HUES48 (cell line): ENCODE measurements around the gene S1PR5.

Experiments used
- H3K27ac ChIP-seq: one replicate; pipeline ENCODE4 v1.7.0; 2013; ENCODE audit warnings: low read depth, low read length, inconsistent platforms
- H3K27me3 ChIP-seq: 2 replicates; pipeline ENCODE4 v1.6.1; 2013; ENCODE audit warnings: mild to moderate bottlenecking, low read length; ENCODE audit not compliant: control insufficient read depth, insufficient read depth
- H3K36me3 ChIP-seq: 2 replicates; pipeline ENCODE4 v1.6.1; 2013; ENCODE audit warnings: low read length; ENCODE audit not compliant: control insufficient read depth, insufficient read depth
- H3K4me1 ChIP-seq: 2 replicates; pipeline ENCODE4 v1.6.1; 2013; ENCODE audit warnings: mild to moderate bottlenecking, low read length; ENCODE audit not compliant: control insufficient read depth, insufficient read depth
- H3K4me3 ChIP-seq: 2 replicates; pipeline ENCODE4 v1.5.1; 2013; ENCODE audit warnings: mild to moderate bottlenecking, low read depth, low read length
- H3K9ac ChIP-seq: 2 replicates; pipeline ENCODE4 v1.6.1; 2013; ENCODE audit warnings: mild to moderate bottlenecking, low read depth, low read length, moderate library complexity
- H3K9me3 ChIP-seq: 2 replicates; pipeline ENCODE4 v1.6.1; 2013; ENCODE audit warnings: low read length; ENCODE audit not compliant: control insufficient read depth, insufficient read depth

S1PR5 gene

DNA sequence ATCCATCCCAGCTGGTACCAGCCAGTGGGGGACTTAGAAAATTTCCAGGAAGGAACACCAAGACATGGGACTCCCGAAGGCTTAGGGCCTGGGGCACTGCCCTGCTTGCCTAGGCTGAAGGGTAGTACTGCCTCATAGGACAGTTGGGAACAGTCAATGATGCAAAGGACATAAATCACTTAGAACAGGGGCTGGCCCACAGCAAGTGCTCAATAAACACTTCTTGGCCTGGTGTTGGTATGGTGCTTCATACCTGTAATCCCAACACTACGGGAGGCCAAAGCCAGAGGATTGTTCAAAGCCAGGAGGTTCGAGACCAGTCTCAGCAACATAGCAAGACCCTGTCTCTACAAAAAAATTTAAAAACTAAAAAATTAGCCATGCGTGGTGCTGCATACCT is 19.9 kb downstream of the S1PR5 start:
- H3K9ac ChIP-seq = no peak overlapping the region
- peaks cover 17% of the 10 kb centered on the region for H3K4me1 ChIP-seq
- no peaks in the 10 kb centered on the region for H3K27me3 ChIP-seq
- H3K4me3 ChIP-seq = no peak overlapping the region
- H3K27ac ChIP-seq = no peak overlapping the region
- peaks cover 55% of the 10 kb centered on the region for H3K36me3 ChIP-seq
- no peaks in the 10 kb centered on the region for H3K9me3 ChIP-seq

DNA sequence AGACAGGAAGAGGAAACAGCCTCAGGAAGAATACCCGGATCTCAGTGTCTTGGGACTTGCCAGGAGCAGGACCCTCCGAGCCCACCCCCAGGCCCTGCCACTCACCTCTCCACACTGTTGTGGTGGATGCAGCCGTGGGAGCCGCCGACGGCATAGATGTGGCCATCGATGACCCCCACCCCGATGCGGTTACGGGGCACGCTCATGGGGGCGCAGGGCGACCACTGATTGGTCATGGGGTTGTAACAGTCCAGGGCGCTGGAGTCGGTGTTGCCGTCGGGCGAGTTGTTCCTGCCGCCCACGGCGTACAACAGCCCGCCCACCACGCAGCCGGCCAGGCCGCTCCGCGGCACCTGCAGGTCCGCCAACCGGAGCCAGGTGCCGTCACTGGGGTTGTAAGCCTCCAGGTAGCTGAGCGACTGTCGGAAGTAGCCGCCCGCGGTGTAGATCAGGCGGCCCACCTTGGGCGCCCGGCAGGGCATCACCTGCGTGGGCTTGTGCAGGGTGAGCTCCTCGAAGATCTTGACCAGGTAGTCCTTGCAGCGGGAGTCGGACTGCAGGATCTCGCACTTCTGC is 25.7 kb downstream of the S1PR5 start:
- no peaks in the 10 kb centered on the region for H3K4me1 ChIP-seq
- H3K27ac ChIP-seq = no peak overlapping the region
- peaks cover 73% of the 10 kb centered on the region for H3K36me3 ChIP-seq
- no peak overlapping the region for H3K9ac ChIP-seq
- no peaks in the 10 kb centered on the region for H3K9me3 ChIP-seq
- no peak overlapping the region for H3K4me3 ChIP-seq
- H3K27me3 ChIP-seq = no peaks in the 10 kb centered on the region

DNA sequence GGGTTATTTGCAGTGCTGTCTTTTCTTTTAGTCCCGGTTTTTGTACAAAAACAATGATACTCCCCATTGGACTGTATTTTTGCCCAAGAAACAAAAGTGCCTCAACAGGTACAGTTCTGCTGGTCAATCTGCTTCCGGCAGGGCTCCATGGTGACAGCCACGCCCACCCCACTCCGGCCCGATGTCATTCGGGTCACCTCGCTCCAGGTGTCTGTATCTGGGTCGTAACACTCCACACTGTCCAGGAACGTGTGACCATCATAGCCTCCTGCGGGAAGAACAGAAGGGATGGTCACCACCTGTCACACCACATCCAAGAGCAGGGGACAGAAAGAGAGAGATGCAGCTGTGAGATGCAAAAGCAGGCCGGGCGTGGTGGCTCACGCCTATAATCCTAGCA is 30.7 kb downstream of the S1PR5 start:
- H3K4me3 ChIP-seq = no peak overlapping the region
- H3K27me3 ChIP-seq = no peaks in the 10 kb centered on the region
- H3K4me1 ChIP-seq = no peaks in the 10 kb centered on the region
- H3K27ac ChIP-seq = no peak overlapping the region
- H3K9me3 ChIP-seq = no peaks in the 10 kb centered on the region
- H3K36me3 ChIP-seq = peaks cover 54% of the 10 kb centered on the region
- no peak overlapping the region for H3K9ac ChIP-seq

DNA sequence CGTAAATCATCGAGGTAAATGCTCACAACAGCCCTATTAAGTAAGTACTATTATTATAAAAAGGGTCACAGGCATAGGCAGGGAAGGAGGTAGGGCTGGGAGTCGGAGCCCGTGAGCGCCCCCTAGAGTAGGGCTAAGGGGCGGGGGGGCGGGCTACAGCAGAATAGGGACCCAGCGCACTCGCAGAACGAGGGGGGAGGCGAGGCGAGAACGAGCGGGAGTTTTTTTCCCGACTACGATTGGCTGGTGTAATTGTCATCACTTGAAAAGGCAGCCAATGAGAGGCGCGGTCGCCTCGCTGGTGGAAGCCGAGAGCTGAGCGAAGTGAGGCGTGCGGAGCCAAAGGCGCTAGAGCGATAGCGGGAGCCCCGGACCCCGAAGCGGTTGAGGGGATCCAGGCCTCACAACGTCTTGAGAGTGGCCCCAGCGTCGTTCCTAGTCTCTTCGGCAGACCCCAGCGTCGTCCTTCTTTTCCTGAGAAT is 38.3 kb downstream of the S1PR5 start:
- Histone ChIP-seq H3K4me1 (no peaks in the 10 kb centered on the region), H3K9ac (no peak overlapping the region), H3K36me3 (no peaks in the 10 kb centered on the region), H3K9me3 (no peaks in the 10 kb centered on the region), H3K4me3 (no peak overlapping the region), H3K27me3 (peaks cover 11% of the 10 kb centered on the region), H3K27ac (no peak overlapping the region)

DNA sequence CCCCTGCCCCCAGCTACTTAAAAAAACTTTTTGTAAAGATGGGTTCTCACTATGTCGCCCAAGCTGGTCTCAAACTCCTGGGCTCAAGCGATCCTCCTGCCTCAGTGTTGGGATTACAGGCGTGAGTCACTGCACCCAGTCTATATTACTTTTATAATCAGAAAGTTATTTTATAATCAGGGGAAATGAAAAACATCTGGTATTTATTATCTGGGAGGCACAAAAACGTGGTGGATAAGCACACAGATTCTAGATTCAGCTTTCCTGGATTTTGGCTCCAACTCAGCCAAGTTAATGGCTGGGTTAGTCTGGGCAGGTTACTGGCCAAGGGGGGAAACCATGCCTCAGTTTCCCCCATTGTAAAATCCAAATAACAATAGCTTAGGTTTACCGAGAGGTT is 38.8 kb downstream of the S1PR5 start:
- Histone ChIP-seq H3K4me3 (no peak overlapping the region), H3K4me1 (no peaks in the 10 kb centered on the region), H3K9ac (no peak overlapping the region)

DNA sequence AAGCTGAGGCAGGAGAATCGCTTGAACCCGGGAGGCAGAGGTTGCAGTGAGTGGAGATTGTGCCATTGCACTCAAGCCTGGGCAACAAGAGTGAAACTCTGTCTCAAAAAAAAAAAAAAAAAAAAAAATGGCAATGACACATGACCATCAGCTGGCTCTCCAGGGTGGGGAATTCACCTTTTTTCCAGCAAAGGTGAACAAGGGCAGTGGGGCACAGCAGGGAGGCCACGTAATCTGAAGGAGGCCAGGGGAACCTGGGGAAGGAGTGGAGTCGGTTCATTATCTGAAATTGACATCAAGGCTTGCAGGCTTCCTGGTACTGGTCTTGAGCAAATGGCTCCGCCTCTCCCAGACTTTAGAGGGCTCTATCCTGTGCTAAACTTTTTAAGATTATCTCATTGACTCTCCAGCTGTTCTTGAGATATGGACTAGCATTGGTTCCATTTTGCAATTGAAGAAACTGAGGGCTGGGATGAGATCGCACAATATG is 42.2 kb downstream of the S1PR5 start:
- no peak overlapping the region for H3K9ac ChIP-seq
- no peaks in the 10 kb centered on the region for H3K4me1 ChIP-seq
- no peak overlapping the region for H3K4me3 ChIP-seq
- peaks cover 10% of the 10 kb centered on the region for H3K27me3 ChIP-seq
- H3K36me3 ChIP-seq = no peaks in the 10 kb centered on the region
- H3K27ac ChIP-seq = no peak overlapping the region
- no peaks in the 10 kb centered on the region for H3K9me3 ChIP-seq

More for the DNA sequence above, 38.8 kb downstream of the S1PR5 start:
- Histone ChIP-seq H3K36me3 (no peaks in the 10 kb centered on the region), H3K27me3 (peaks cover 11% of the 10 kb centered on the region), H3K9me3 (no peaks in the 10 kb centered on the region), H3K27ac (no peak overlapping the region)

DNA sequence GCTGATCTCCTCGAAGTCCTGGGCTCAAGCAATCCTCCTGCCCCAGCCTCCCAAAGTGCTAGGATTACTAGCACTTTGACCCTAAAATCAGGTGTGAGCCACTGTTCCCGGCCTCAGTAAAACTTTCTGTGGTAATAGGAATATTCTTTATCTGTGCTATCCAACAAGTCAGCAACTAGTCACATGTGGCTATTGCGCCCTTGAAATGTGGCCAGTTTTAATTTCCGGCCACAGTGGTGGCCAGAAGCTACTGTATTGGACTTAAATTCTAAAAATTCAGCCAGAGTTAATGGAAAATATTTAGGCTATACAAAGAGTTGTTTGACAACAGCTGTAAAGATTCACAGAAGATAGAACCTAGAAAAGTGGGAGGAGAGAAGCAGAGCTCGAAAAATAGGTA is 44.1 kb downstream of the S1PR5 start:
- H3K36me3 ChIP-seq = no peaks in the 10 kb centered on the region
- peaks cover 6% of the 10 kb centered on the region; the same call in 1 of the 2 replicates for H3K4me1 ChIP-seq
- H3K27me3 ChIP-seq = no peaks in the 10 kb centered on the region
- no peak overlapping the region for H3K4me3 ChIP-seq
- H3K9ac ChIP-seq = no peak overlapping the region
- H3K27ac ChIP-seq = no peak overlapping the region
- H3K9me3 ChIP-seq = no peaks in the 10 kb centered on the region

DNA sequence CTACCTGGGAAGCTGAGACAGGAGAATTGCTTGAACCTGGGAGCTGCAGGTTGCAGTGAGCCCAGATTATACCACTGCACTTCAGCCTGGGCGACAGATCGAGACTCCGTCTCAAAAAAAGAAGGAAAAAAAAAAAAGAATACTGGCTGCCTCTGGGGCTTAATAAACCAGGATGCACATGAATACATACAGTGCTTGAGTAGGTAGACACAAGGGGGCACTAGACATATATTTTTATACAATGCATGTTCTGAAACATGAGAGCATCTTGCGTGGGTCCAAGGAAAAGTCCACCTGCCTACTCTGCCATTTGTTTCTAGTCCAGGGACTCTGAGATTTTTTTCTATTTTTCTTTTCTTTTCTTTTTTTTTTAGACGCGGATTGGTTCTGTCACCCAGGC is 45.3 kb downstream of the S1PR5 start:
- H3K27ac ChIP-seq = no peak overlapping the region
- no peaks in the 10 kb centered on the region for H3K9me3 ChIP-seq
- no peaks in the 10 kb centered on the region for H3K36me3 ChIP-seq
- peaks cover 6% of the 10 kb centered on the region; the same call in 1 of the 2 replicates for H3K4me1 ChIP-seq
- H3K4me3 ChIP-seq = no peak overlapping the region
- no peaks in the 10 kb centered on the region for H3K27me3 ChIP-seq
- no peak overlapping the region for H3K9ac ChIP-seq

DNA sequence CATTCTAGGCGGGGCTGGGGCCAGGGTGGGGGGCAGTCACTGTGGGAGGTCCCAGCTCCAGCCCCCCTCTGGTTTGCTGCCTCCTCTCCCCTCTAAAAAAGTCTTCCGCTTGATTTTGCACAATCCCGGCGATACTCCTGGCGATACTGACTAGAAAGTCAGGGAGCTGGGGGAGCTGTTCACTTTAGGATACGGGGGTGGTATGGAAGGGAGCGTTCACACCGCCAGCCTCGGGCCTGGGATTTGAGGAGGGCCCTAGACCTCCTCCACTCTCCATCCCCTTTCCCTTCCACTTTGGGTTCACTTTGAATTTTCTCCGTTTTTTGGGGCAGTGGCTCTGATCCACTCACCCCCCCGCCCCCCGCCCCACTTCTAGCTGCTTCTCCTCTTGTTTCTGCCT is 49.1 kb downstream of the S1PR5 start:
- Histone ChIP-seq H3K27me3 (no peaks in the 10 kb centered on the region), H3K4me1 (peaks cover 6% of the 10 kb centered on the region; the same call in 1 of the 2 replicates), H3K9ac (no peak overlapping the region), H3K36me3 (no peaks in the 10 kb centered on the region), H3K27ac (no peak overlapping the region), H3K4me3 (no peak overlapping the region), H3K9me3 (no peaks in the 10 kb centered on the region)

DNA sequence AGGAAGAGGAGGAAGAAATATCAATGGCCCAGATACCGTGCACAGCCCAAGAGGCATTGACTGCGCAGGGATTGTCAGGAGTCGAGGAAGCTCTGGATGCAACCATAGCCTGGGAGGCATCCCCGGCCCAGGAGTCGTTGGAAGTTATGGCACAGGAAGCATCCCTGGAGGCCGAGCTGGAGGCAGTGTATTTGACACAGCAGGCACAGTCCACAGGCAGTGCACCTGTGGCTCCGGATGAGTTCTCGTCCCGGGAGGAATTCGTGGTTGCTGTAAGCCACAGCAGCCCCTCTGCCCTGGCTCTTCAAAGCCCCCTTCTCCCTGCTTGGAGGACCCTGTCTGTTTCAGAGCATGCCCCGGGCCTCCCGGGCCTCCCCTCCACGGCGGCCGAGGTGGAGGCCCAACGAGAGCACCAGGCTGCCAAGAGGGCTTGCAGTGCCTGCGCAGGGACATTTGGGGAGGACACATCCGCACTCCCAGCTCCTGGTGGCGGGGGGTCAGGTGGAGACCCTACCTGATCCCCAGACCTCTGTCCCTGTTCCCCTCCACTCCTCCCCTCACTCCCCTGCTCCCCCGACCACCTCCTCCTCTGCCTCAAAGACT is 50.0 kb downstream of the S1PR5 start:
- no peak overlapping the region for H3K4me3 ChIP-seq
- H3K36me3 ChIP-seq = no peaks in the 10 kb centered on the region
- no peaks in the 10 kb centered on the region for H3K9me3 ChIP-seq
- no peaks in the 10 kb centered on the region for H3K27me3 ChIP-seq
- H3K27ac ChIP-seq = no peak overlapping the region
- no peak overlapping the region for H3K9ac ChIP-seq
- peaks cover 6% of the 10 kb centered on the region; the same call in 1 of the 2 replicates for H3K4me1 ChIP-seq

DNA sequence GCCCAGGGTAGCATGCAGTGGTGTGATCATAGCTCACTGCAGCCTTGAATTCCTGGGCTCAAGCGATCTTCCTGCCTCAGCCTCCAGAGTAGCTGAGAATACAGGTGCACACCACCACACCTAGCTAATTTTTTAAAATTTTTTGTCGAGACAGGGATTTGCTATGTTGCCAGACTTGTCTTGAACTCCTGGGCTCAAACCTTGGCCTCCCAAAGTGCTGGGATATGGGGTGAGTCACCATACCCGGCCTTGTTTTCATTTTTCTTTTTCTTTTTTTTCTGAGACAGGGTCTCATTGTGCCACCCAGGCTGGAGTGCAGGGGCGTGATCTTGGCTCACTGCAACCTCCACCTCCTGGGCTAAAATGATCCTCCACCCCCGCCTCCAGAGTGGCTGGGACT is 52.8 kb downstream of the S1PR5 start:
- Histone ChIP-seq H3K9me3 (no peaks in the 10 kb centered on the region), H3K4me1 (peaks cover 5% of the 10 kb centered on the region; the same call in 1 of the 2 replicates), H3K9ac (no peak overlapping the region), H3K4me3 (no peak overlapping the region), H3K27ac (no peak overlapping the region), H3K27me3 (peaks cover 3% of the 10 kb centered on the region; the same call in 1 of the 2 replicates), H3K36me3 (no peaks in the 10 kb centered on the region)
